ENCODE measurements around the gene LRMDA.

Gene LRMDA

DNA sequence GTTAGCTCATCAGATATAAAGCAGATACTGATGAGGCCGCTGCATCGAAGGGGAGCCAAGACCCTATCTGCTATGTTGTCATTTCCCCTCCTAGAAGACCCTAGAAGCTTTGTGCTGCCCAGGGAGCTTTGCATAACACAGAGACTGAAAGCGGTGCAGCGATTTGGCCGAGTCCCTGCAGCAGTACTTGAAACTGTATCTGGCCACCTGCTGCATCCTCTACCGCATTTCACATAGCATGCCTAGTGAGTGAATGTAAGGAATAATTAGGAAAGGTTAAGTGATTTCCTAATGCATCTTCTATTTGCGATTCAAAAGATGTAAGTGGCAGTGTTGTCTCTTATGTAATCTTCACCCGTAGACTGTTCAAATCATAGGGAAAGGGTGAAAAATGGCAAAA, 106.7 kb downstream of the LRMDA start:
- no peak overlapping the region for H3K4me3 ChIP-seq (ENCODE audit: low read depth, low read length)
- in situ Hi-C loops (cut with HindIII; ENCODE audit: low sequenced_read_pairs), result no loop called here
- TF ChIP-seq, protein P1, sequence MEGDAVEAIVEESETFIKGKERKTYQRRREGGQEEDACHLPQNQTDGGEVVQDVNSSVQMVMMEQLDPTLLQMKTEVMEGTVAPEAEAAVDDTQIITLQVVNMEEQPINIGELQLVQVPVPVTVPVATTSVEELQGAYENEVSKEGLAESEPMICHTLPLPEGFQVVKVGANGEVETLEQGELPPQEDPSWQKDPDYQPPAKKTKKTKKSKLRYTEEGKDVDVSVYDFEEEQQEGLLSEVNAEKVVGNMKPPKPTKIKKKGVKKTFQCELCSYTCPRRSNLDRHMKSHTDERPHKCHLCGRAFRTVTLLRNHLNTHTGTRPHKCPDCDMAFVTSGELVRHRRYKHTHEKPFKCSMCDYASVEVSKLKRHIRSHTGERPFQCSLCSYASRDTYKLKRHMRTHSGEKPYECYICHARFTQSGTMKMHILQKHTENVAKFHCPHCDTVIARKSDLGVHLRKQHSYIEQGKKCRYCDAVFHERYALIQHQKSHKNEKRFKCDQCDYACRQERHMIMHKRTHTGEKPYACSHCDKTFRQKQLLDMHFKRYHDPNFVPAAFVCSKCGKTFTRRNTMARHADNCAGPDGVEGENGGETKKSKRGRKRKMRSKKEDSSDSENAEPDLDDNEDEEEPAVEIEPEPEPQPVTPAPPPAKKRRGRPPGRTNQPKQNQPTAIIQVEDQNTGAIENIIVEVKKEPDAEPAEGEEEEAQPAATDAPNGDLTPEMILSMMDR (IDR thresholded peaks at IDR 0.05; ENCODE audit: low read depth, low read length, missing control alignments), result no peak
- no peak for DNase-seq (ENCODE audit: low read depth)

- H3K4me3 ChIP-seq (ENCODE audit: low read depth, low read length), result no peak overlapping the region
- TF ChIP-seq, protein P1 (IDR thresholded peaks at IDR 0.05; ENCODE audit: low read depth, low read length, missing control alignments), result no peak
- in situ Hi-C loops (cut with HindIII; ENCODE audit: low sequenced_read_pairs), result no loop called here
- DNase-seq (ENCODE audit: low read depth), result no peak
Measured at GRCh38 chr10:75538765-75539164, 107.3 kb downstream of the LRMDA start.

GRCh38 chr10:75540357-75540966, 109.0 kb downstream of the LRMDA start:
- no peak for DNase-seq (ENCODE audit: low read depth)
- H3K4me3 ChIP-seq (ENCODE audit: low read depth, low read length), result no peak overlapping the region
- TF ChIP-seq, protein P1 (IDR thresholded peaks at IDR 0.05; ENCODE audit: low read depth, low read length, missing control alignments), result no peak
- in situ Hi-C loops (cut with HindIII; ENCODE audit: low sequenced_read_pairs), result no loop called here

GRCh38 chr10:75540981-75541380, 109.6 kb downstream of the LRMDA start:
- TF ChIP-seq, protein P1 (IDR thresholded peaks at IDR 0.05; ENCODE audit: low read depth, low read length, missing control alignments), result no peak
- no peak for DNase-seq (ENCODE audit: low read depth)
- in situ Hi-C loops (cut with HindIII; ENCODE audit: low sequenced_read_pairs), result no loop called here
- H3K4me3 ChIP-seq (ENCODE audit: low read depth, low read length), result no peak overlapping the region

- TF ChIP-seq, protein P1 (IDR thresholded peaks at IDR 0.05; ENCODE audit: low read depth, low read length, missing control alignments), result no peak
- no peak for DNase-seq (ENCODE audit: low read depth)
- no peak overlapping the region for H3K4me3 ChIP-seq (ENCODE audit: low read depth, low read length)
- in situ Hi-C loops (cut with HindIII; ENCODE audit: low sequenced_read_pairs), result no loop called here
Measured at GRCh38 chr10:75541411-75541810, 110.0 kb downstream of the LRMDA start.

GRCh38 chr10:75542084-75542483, 110.7 kb downstream of the LRMDA start:
- H3K4me3 ChIP-seq (ENCODE audit: low read depth, low read length), result no peak overlapping the region
- in situ Hi-C loops (cut with HindIII; ENCODE audit: low sequenced_read_pairs), result no loop called here
- TF ChIP-seq, protein P1 (IDR thresholded peaks at IDR 0.05; ENCODE audit: low read depth, low read length, missing control alignments), result no peak
- no peak for DNase-seq (ENCODE audit: low read depth)

All from astrocyte of the cerebellum (primary cell).